Body of pancreas (tissue), 4 donors: Measurements from ENCODE around the gene KCNAB2. TPM values are rescaled to one million over a fixed set of nuclear protein-coding genes. Genes with fewer than 3 reads are reported as not detected.

Experiments used
- ATAC-seq: fragments of 150-250 bp; one replicate; pipeline ENCODE4 v1.9.1; 2016
- DNase-seq, 4 donors: peaks; one replicate each; pipeline ENCODE4 v3.0.0-alpha.2; 2019
- H3K27ac ChIP-seq, 4 donors: fragments of 200-600 bp; sonication (generic); 1 replicate in 3 of 4; 2 replicates in 1 of 4; pipeline versions ENCODE4 v1.5.1 to v1.6.1; 2016 to 2019; ENCODE audit warnings: mild to moderate bottlenecking in 1 of 4, mixed read lengths in 1 of 4, moderate library complexity in 1 of 4
- H3K27me3 ChIP-seq, 2 donors: fragments of 200-600 bp; sonication (generic); one replicate each; pipeline ENCODE4 v1.6.0; 2016; ENCODE audit warnings: mild to moderate bottlenecking in 1 of 2
- H3K36me3 ChIP-seq, 2 donors: fragments of 200-600 bp; sonication (generic); replicated peaks in 1 of 2; 2 replicates each; pipeline ENCODE4 v1.5.1; 2016; ENCODE audit warnings: low read depth in 2 of 2; ENCODE audit not compliant: insufficient read depth in 1 of 2
- H3K4me1 ChIP-seq: fragments of 200-600 bp; sonication (generic); one replicate; pipeline ENCODE4 v1.6.0; 2016
- H3K4me3 ChIP-seq, 2 donors: fragments of 200-600 bp; sonication (generic); 1 replicate in 1 of 2; 2 replicates in 1 of 2; pipeline ENCODE4 v1.5.1; 2016 to 2019
- H3K9me3 ChIP-seq, 3 donors: fragments of 200-600 bp; sonication (generic); 1 replicate in 2 of 3; 2 replicates in 1 of 3; pipeline ENCODE4 v1.5.1; 2016
- CTCF ChIP-seq, 7 experiments: fragments of 450-650 bp in 4 of 7; fragments of 200-600 bp in 3 of 7; sonication (generic) in 3 of 7; IDR thresholded peaks; one replicate each; pipeline ENCODE4 v1.5.1; 2016 to 2019; ENCODE audit warnings: antibody characterized with exemption in 7 of 7
- POLR2A ChIP-seq, 3 donors: fragments of 450-650 bp; IDR thresholded peaks; one replicate each; pipeline ENCODE4 v1.6.1; 2016; ENCODE audit warnings: antibody characterized with exemption in 3 of 3, mild to moderate bottlenecking in 2 of 3
- WGBS, 2 donors: methylation state at CpG; one replicate each; pipeline ENCODE4 v1.1.5; 2017; 5-methylcytosine and 5-hydroxymethylcytosine counted together
- intact Hi-C: fragments of 100-400 bp; cut with DNase I; formaldehyde crosslinking; loops from one replicate; pipeline ENCODE4 v1.15.1; 2023
- total RNA-seq, 2 donors: library from RNA; depleted of rRNA; stranded (reverse); fragments of >200 nt; gene quantifications; one replicate each; pipeline ENCODE4 v1.1.0, GENCODE V29; 2016

The KCNAB2 gene
- total RNA-seq, 2 donors from 2014 or later: 4.6 to 7.0 TPM

GRCh38 chr1:6123083-6123482 is 77.4 kb downstream of the KCNAB2 start:
- no peak overlapping the region for H3K4me3 ChIP-seq

GRCh38 chr1:6123816-6124215 is 78.1 kb downstream of the KCNAB2 start:
- Histone ChIP-seq H3K27me3 (no peaks in the 10 kb centered on the region), H3K9me3 (no peaks in the 10 kb centered on the region), H3K4me3 (no peak overlapping the region), H3K4me1 (peaks cover 5% of the 10 kb centered on the region), H3K36me3 (no peaks in the 10 kb centered on the region), H3K27ac (no peak overlapping the region)
- TF ChIP-seq CTCF (IDR thresholded peaks at IDR 0.05) (no peak), POLR2A (IDR thresholded peaks at IDR 0.05) (no peak)
- WGBS, 2 donors: 52 to 83% methylated on average over 4 to 10 of the region's 10 CpGs
- ATAC-seq (no peak), DNase-seq (peak in 1 of 4 donors; percentile 2)
- intact Hi-C loops: no loop called here

More at GRCh38 chr1:6123083-6123482, 77.4 kb downstream of the KCNAB2 start:
- H3K27me3 ChIP-seq: no peaks in the 10 kb centered on the region
- TF ChIP-seq POLR2A (IDR thresholded peaks at IDR 0.05): no peak
- no peak for TF ChIP-seq CTCF (IDR thresholded peaks at IDR 0.05)
- 62 to 68% methylated on average over 7 of the region's 7 CpGs for WGBS, 2 donors
- peaks cover 5% of the 10 kb centered on the region for H3K4me1 ChIP-seq
- H3K27ac ChIP-seq: no peak overlapping the region
- intact Hi-C loops: no loop called here
- H3K9me3 ChIP-seq: no peaks in the 10 kb centered on the region
- H3K36me3 ChIP-seq: no peaks in the 10 kb centered on the region
- ATAC-seq (no peak), DNase-seq (peak in 1 of 4 donors; percentile 7)

GRCh38 chr1:6124341-6124740 is 78.7 kb downstream of the KCNAB2 start:
- intact Hi-C loops: no loop called here
- ATAC-seq: no peak
- Histone ChIP-seq H3K4me1 (peaks cover 5% of the 10 kb centered on the region), H3K27me3 (no peaks in the 10 kb centered on the region), H3K27ac (no peak overlapping the region), H3K36me3 (no peaks in the 10 kb centered on the region), H3K9me3 (no peaks in the 10 kb centered on the region), H3K4me3 (no peak overlapping the region)
- no peak for TF ChIP-seq CTCF (IDR thresholded peaks at IDR 0.05)
- TF ChIP-seq POLR2A (IDR thresholded peaks at IDR 0.05): no peak
- DNase-seq: peak in 1 of 4 donors; percentile 5
- whole genome bisulfite sequencing, 2 donors: 76 to 79% methylated on average over 3 to 11 of the region's 12 CpGs

- H3K27ac ChIP-seq: no peak overlapping the region
- TF ChIP-seq POLR2A (IDR thresholded peaks at IDR 0.05) (no peak), CTCF (IDR thresholded peaks at IDR 0.05) (no peak)
- H3K27me3 ChIP-seq: no peaks in the 10 kb centered on the region
- no peak for ATAC-seq
- H3K9me3 ChIP-seq: no peaks in the 10 kb centered on the region
- intact Hi-C loops: no loop called here
- H3K36me3 ChIP-seq: no peaks in the 10 kb centered on the region
- 66 to 74% methylated on average over 11 to 21 of the region's 21 CpGs for WGBS, 2 donors
- peak in 1 of 4 donors; percentile 5 for DNase-seq
- H3K4me3 ChIP-seq: no peak overlapping the region
- H3K4me1 ChIP-seq: peaks cover 5% of the 10 kb centered on the region
Observed at GRCh38 chr1:6124746-6125365, 79.2 kb downstream of the KCNAB2 start.

GRCh38 chr1:6125366-6125765 is 79.7 kb downstream of the KCNAB2 start:
- no peak for TF ChIP-seq POLR2A (IDR thresholded peaks at IDR 0.05)
- TF ChIP-seq CTCF (IDR thresholded peaks at IDR 0.05): no peak
- DNase-seq (peak in 1 of 4 donors; percentile 4), ATAC-seq (no peak)
- H3K4me1 ChIP-seq: peaks cover 5% of the 10 kb centered on the region
- no peaks in the 10 kb centered on the region for H3K9me3 ChIP-seq
- WGBS, 2 donors: 63 to 64% methylated on average over 4 to 15 of the region's 15 CpGs
- intact Hi-C loops: no loop called here
- H3K4me3 ChIP-seq: no peak overlapping the region
- no peak overlapping the region for H3K27ac ChIP-seq
- H3K27me3 ChIP-seq: no peaks in the 10 kb centered on the region
- no peaks in the 10 kb centered on the region for H3K36me3 ChIP-seq
